ENCODE results near the gene RIPK1. TPM values are rescaled to one million over a fixed set of nuclear protein-coding genes. Genes with fewer than 3 reads are reported as not detected.
"Not testable (repeated sequence)": the region's sequence is repeated elsewhere in the genome, so short reads cannot be mapped to it uniquely, and the experiment has no call there.

Gene RIPK1
- total RNA-seq, 1 donor from 2014 or later, result 18.4 TPM

- no peak overlapping the region for H3K27ac Mint-ChIP-seq
- H3K27me3 Mint-ChIP-seq (ENCODE audit: low read depth), result peaks cover 12% of the 10 kb centered on the region
- peaks cover 3% of the 10 kb centered on the region for H3K9me3 Mint-ChIP-seq
- no peak overlapping the region for H3K4me3 Mint-ChIP-seq
- no peaks in the 10 kb centered on the region for H3K36me3 Mint-ChIP-seq
- H3K4me1 Mint-ChIP-seq, result peaks cover 6% of the 10 kb centered on the region
- DNase-seq (ENCODE audit: low spot score in 2 of 2, unreplicated experiment in 2 of 2), result no peak
- no peak for TF ChIP-seq CTCF (IDR thresholded peaks at IDR 0.05; ENCODE audit: unreplicated experiment)
Observed at GRCh38 chr6:3061501-3061941, 6.8 kb upstream of the RIPK1 start.

DNA sequence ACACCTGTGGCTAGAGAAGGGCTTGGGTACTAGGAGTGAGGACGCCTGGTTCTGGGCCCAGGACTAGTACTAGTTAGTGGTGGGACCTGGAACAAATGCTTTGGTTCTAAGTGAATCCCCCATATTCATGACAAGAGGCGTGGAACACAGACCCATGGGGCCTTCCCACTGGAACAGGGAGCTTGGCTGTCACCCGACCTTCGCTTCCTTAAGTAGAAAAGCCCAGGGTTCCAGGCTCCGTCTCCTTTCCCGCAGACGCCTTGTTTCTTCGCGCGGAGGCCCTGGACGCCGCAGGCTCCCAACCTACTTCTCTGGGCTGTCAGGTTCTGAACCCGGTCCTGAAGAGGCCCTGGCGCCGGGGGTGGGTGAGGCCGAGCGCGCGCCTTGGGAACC lies 5.0 kb upstream of the RIPK1 start:
- H3K9me3 Mint-ChIP-seq; DNase-seq (ENCODE audit: low spot score in 2 of 2, unreplicated experiment in 2 of 2); H3K27ac Mint-ChIP-seq; H3K36me3 Mint-ChIP-seq; H3K27me3 Mint-ChIP-seq (ENCODE audit: low read depth): not testable (repeated sequence)
- H3K4me1 Mint-ChIP-seq, result peaks cover 11% of the 10 kb centered on the region
- peak overlapping the region; percentile 82 for H3K4me3 Mint-ChIP-seq

- peak; percentile 58 to 82 for DNase-seq (ENCODE audit: low spot score in 2 of 2, unreplicated experiment in 2 of 2)
- peaks cover 3% of the 10 kb centered on the region for H3K9me3 Mint-ChIP-seq
- peak overlapping the region; percentile 77 for H3K27ac Mint-ChIP-seq
- no peak for TF ChIP-seq CTCF (IDR thresholded peaks at IDR 0.05; ENCODE audit: unreplicated experiment)
- no peaks in the 10 kb centered on the region for H3K36me3 Mint-ChIP-seq
- peaks cover 4% of the 10 kb centered on the region for H3K27me3 Mint-ChIP-seq (ENCODE audit: low read depth)
- peaks cover 11% of the 10 kb centered on the region for H3K4me1 Mint-ChIP-seq
- peak overlapping the region; percentile 82 for H3K4me3 Mint-ChIP-seq
Observed at GRCh38 chr6:3063733-3064700, 4.3 kb upstream of the RIPK1 start.

GRCh38 chr6:3071568-3071967 lies 3.3 kb downstream of the RIPK1 start:
- no peak for TF ChIP-seq CTCF (IDR thresholded peaks at IDR 0.05; ENCODE audit: unreplicated experiment)
- H3K27ac Mint-ChIP-seq, result peak overlapping the region; percentile 58

DNA sequence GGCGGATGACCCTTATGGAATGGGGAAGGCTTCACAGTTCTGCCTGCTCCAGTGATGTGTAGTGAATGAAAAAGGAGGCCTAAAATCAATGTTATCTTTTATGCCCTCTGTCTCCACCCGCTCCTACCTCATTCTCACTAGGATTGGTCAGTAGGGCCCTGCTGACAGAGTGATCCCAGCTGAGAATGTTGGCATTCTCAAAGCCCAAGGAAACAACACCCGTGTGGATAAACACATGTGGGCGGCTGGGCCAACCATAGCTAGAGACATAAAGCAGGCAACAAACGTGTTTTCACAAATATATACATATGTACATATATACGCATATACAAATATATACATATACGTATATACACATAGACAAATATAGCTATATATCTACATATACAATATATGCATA lies 4.5 kb downstream of the RIPK1 start:
- no peaks in the 10 kb centered on the region for H3K9me3 Mint-ChIP-seq
- no peak overlapping the region for H3K4me3 Mint-ChIP-seq
- DNase-seq (ENCODE audit: low spot score in 2 of 2, unreplicated experiment in 2 of 2), result no peak
- TF ChIP-seq CTCF (IDR thresholded peaks at IDR 0.05; ENCODE audit: unreplicated experiment), result no peak
- peaks cover 18% of the 10 kb centered on the region for H3K4me1 Mint-ChIP-seq
- peaks cover 14% of the 10 kb centered on the region for H3K36me3 Mint-ChIP-seq
- H3K27ac Mint-ChIP-seq, result no peak overlapping the region
- no peaks in the 10 kb centered on the region for H3K27me3 Mint-ChIP-seq (ENCODE audit: low read depth)

More at GRCh38 chr6:3071568-3071967, 3.3 kb downstream of the RIPK1 start:
- no peak for DNase-seq (ENCODE audit: low spot score in 2 of 2, unreplicated experiment in 2 of 2)
- Mint-ChIP-seq H3K36me3 (peaks cover 2% of the 10 kb centered on the region), H3K9me3 (no peaks in the 10 kb centered on the region), H3K4me1 (peaks cover 20% of the 10 kb centered on the region), H3K27me3 (ENCODE audit: low read depth) (no peaks in the 10 kb centered on the region), H3K4me3 (no peak overlapping the region)

DNA sequence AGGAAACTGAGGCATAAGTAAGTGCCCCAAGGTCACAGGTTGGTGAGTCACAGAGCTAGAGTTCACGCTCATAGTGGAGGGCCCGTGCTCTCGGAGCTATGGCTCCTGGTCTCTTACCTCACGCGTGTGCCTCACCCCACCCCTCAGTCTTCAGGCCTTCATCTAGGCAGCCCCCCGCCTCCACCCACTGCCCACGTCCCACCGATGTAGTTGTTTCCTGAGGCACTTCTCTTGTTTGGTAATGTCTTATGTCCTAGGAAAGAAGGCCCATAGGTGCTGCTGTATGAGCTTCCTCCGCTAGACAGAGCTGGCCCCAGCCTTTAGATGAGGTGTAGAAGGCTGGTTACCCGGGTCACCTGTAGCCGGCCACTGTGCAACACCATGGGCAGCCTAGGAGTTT lies 5.1 kb downstream of the RIPK1 start:
- TF ChIP-seq CTCF (IDR thresholded peaks at IDR 0.05; ENCODE audit: unreplicated experiment), result no peak
- Mint-ChIP-seq H3K27ac (no peak overlapping the region), H3K4me3 (no peak overlapping the region), H3K36me3 (peaks cover 20% of the 10 kb centered on the region), H3K9me3 (peaks cover 2% of the 10 kb centered on the region), H3K4me1 (peaks cover 15% of the 10 kb centered on the region), H3K27me3 (ENCODE audit: low read depth) (no peaks in the 10 kb centered on the region)
- no peak for DNase-seq (ENCODE audit: low spot score in 2 of 2, unreplicated experiment in 2 of 2)
